CD14-positive monocyte (primary cell): ENCODE measurements around the gene XDH. TPM values are rescaled to one million over a fixed set of nuclear protein-coding genes. Genes with fewer than 3 reads are reported as not detected.

ENCODE experiments used
- DNase-seq, 3 donors: peaks; one replicate each; pipeline ENCODE4 v3.0.0-alpha.2; 2011 to 2022
- H2AFZ ChIP-seq: 2 replicates; pipeline ENCODE4 v1.6.0; 2012; ENCODE audit warnings: mild to moderate bottlenecking, low read depth, low read length, inconsistent platforms; ENCODE audit not compliant: insufficient read depth, poor library complexity, severe bottlenecking
- H3K27ac ChIP-seq, 2 donors: 1 replicate in 1 of 2; 2 replicates in 1 of 2; pipeline ENCODE4 v1.5.1; 2012 to 2013; ENCODE audit warnings: low read length in 2 of 2, control low read depth in 1 of 2, inconsistent platforms in 1 of 2, low read depth in 1 of 2, mild to moderate bottlenecking in 1 of 2
- H3K27me3 ChIP-seq, 2 donors: one replicate each; pipeline versions ENCODE4 v1.6.0 to v1.6.1; 2011 to 2013; ENCODE audit warnings: low read length in 2 of 2; ENCODE audit not compliant: control insufficient read depth in 2 of 2, insufficient read depth in 2 of 2
- H3K36me3 ChIP-seq, 2 donors: replicated peaks in 1 of 2; 1 replicate in 1 of 2; 2 replicates in 1 of 2; pipeline versions ENCODE4 v1.5.1 to v1.6.1; 2012 to 2013; ENCODE audit warnings: low read length in 2 of 2, control low read depth in 1 of 2, inconsistent platforms in 1 of 2, mild to moderate bottlenecking in 1 of 2; ENCODE audit not compliant: insufficient read depth in 2 of 2, control insufficient read depth in 1 of 2
- H3K4me1 ChIP-seq, 2 donors: 1 replicate in 1 of 2; 2 replicates in 1 of 2; pipeline versions ENCODE4 v1.5.1 to v1.6.1; 2012 to 2013; ENCODE audit warnings: low read length in 2 of 2, control low read depth in 1 of 2, inconsistent platforms in 1 of 2, mild to moderate bottlenecking in 1 of 2, moderate library complexity in 1 of 2; ENCODE audit not compliant: insufficient read depth in 2 of 2, control insufficient read depth in 1 of 2
- H3K4me2 ChIP-seq: replicated peaks from 2 replicates; pipeline ENCODE3; 2012; ENCODE audit warnings: low read length, moderate library complexity, mild to moderate bottlenecking; ENCODE audit not compliant: poor library complexity, severe bottlenecking; ENCODE audit errors: extremely low read depth
- H3K4me3 ChIP-seq, 3 experiments: fragments of 200-600 bp in 1 of 3; sonication (generic) in 1 of 3; replicated peaks in 1 of 3; 1 replicate in 2 of 3; 2 replicates in 1 of 3; pipeline ENCODE4 v1.5.1; 2011 to 2013; ENCODE audit warnings: low read length in 3 of 3, mild to moderate bottlenecking in 3 of 3, control low read depth in 2 of 3, low read depth in 2 of 3, inconsistent platforms in 1 of 3, moderate library complexity in 1 of 3
- H3K79me2 ChIP-seq: 2 replicates; pipeline ENCODE4 v1.6.0; 2012; ENCODE audit warnings: mild to moderate bottlenecking, control low read depth, inconsistent platforms, low read length, moderate library complexity; ENCODE audit not compliant: insufficient read depth
- H3K9ac ChIP-seq: 2 replicates; pipeline ENCODE4 v1.6.0; 2017; ENCODE audit warnings: low read length, mild to moderate bottlenecking; ENCODE audit not compliant: insufficient read depth, poor library complexity, severe bottlenecking
- H3K9me3 ChIP-seq, 2 donors: replicated peaks in 1 of 2; 1 replicate in 1 of 2; 2 replicates in 1 of 2; pipeline versions ENCODE4 v1.5.1 to v1.6.1; 2012 to 2013; ENCODE audit warnings: low read length in 2 of 2, control low read depth in 1 of 2; ENCODE audit not compliant: control insufficient read depth in 1 of 2, insufficient read depth in 1 of 2
- H4K20me1 ChIP-seq: 2 replicates; pipeline ENCODE4 v1.6.0; 2012; ENCODE audit warnings: mild to moderate bottlenecking, low read length, control low read depth, moderate library complexity; ENCODE audit not compliant: insufficient read depth
- H3K27ac Mint-ChIP-seq, 7 donors: one replicate each; pipeline ENCODE4 v1.8.0; 2020; ENCODE audit warnings: mild to moderate bottlenecking in 7 of 7, mixed read lengths in 7 of 7, moderate library complexity in 6 of 7, inconsistent platforms in 2 of 7
- H3K27me3 Mint-ChIP-seq, 3 donors: one replicate each; pipeline ENCODE4 v1.8.0; 2021 to 2022; ENCODE audit warnings: low read depth in 3 of 3, mild to moderate bottlenecking in 3 of 3, mixed read lengths in 3 of 3, moderate library complexity in 3 of 3, inconsistent platforms in 1 of 3
- H3K36me3 Mint-ChIP-seq, 2 donors: one replicate each; pipeline ENCODE4 v1.8.0; 2020; ENCODE audit warnings: mixed read lengths in 2 of 2, inconsistent platforms in 1 of 2, mild to moderate bottlenecking in 1 of 2
- H3K4me1 Mint-ChIP-seq: one replicate; pipeline ENCODE4 v1.8.0; 2020; ENCODE audit warnings: mild to moderate bottlenecking, mixed read lengths
- H3K4me3 Mint-ChIP-seq, 2 donors: one replicate each; pipeline ENCODE4 v1.8.0; 2020; ENCODE audit warnings: mild to moderate bottlenecking in 2 of 2, mixed read lengths in 2 of 2, moderate library complexity in 1 of 2
- H3K9me3 Mint-ChIP-seq, 7 donors: one replicate each; pipeline ENCODE4 v1.8.0; 2020 to 2022; ENCODE audit warnings: mixed read lengths in 7 of 7, mild to moderate bottlenecking in 6 of 7, moderate library complexity in 6 of 7, inconsistent platforms in 2 of 7
- CTCF ChIP-seq: fragments of 200-600 bp; IDR thresholded peaks from one replicate; pipeline ENCODE4 v1.8.0; 2022; ENCODE audit warnings: antibody characterized with exemption, mild to moderate bottlenecking
- WGBS: methylation state at CpG from one replicate; pipeline ENCODE4 v1.1.5; 2013; ENCODE audit warnings: missing lambda C conversion rate; ENCODE audit not compliant: insufficient coverage; 5-methylcytosine and 5-hydroxymethylcytosine counted together
- intact Hi-C, 2 donors: fragments of 100-400 bp; cut with micrococcal nuclease; formaldehyde crosslinking; loops; one replicate each; pipeline versions ENCODE4 v1.15.0 to v1.15.1; 2023
- polyA plus RNA-seq, 3 donors: library from polyadenylated mRNA; depleted of rRNA in 1 of 3; unstranded in 2 of 3; stranded (reverse) in 1 of 3; fragments of 300-500 nt in 2 of 3; fragments of >200 nt in 1 of 3; fragmentation: Illumina TruSeq in 2 of 3; gene quantifications; 1 replicate in 2 of 3; 2 replicates in 1 of 3; pipeline ENCODE4 v1.2.3, GENCODE V29; 2012 to 2021

The XDH gene
- polyA plus RNA-seq, 3 donors = not detected

GRCh38 chr2:31328026-31328425 lies 86.5 kb downstream of the XDH start:
- intact Hi-C loops = no loop called here

GRCh38 chr2:31327505-31327904 lies 87.0 kb downstream of the XDH start:
- Mint-ChIP-seq H3K4me1 (peaks cover 24% of the 10 kb centered on the region), H3K27ac (peak overlapping the region in 1 of 7 donors; percentile 36), H3K27me3 (peaks cover 0 to 2% (median 1%) of the 10 kb centered on the region in 3 donors), H3K9me3 (no peaks in the 10 kb centered on the region), H3K36me3 (no peaks in the 10 kb centered on the region), H3K4me3 (no peak overlapping the region)
- H3K36me3 ChIP-seq = no peaks in the 10 kb centered on the region
- H3K4me3 ChIP-seq = no peak overlapping the region
- no peaks in the 10 kb centered on the region for H3K9me3 ChIP-seq
- H3K4me1 ChIP-seq = peaks cover 7 to 13% of the 10 kb centered on the region in 2 donors
- no peak overlapping the region for H3K4me2 ChIP-seq
- no peaks in the 10 kb centered on the region for H4K20me1 ChIP-seq
- intact Hi-C loops = no loop called here
- no peak for DNase-seq
- WGBS = 100% methylated on average over 1 of the region's 1 CpG
- H3K79me2 ChIP-seq = no peaks in the 10 kb centered on the region
- no peaks in the 10 kb centered on the region for H3K27me3 ChIP-seq
- H3K9ac ChIP-seq = no peak overlapping the region
- TF ChIP-seq CTCF = no peak
- no peak overlapping the region for H3K27ac ChIP-seq
- H2AFZ ChIP-seq = no peak overlapping the region

More at GRCh38 chr2:31328026-31328425, 86.5 kb downstream of the XDH start:
- peaks cover 24% of the 10 kb centered on the region for H3K4me1 Mint-ChIP-seq
- peak in 2 of 3 donors; percentile 6 to 24 for DNase-seq
- Histone ChIP-seq H3K36me3 (no peaks in the 10 kb centered on the region), H3K4me2 (no peak overlapping the region), H3K27me3 (no peaks in the 10 kb centered on the region), H3K9me3 (no peaks in the 10 kb centered on the region), H3K4me1 (peaks cover 7 to 13% of the 10 kb centered on the region in 2 donors), H3K4me3 (no peak overlapping the region), H3K9ac (no peak overlapping the region), H2AFZ (no peak overlapping the region), H3K79me2 (no peaks in the 10 kb centered on the region), H4K20me1 (no peaks in the 10 kb centered on the region), H3K27ac (no peak overlapping the region)
- no peak overlapping the region for H3K27ac Mint-ChIP-seq
- peaks cover 0 to 2% (median 1%) of the 10 kb centered on the region in 3 donors for H3K27me3 Mint-ChIP-seq
- TF ChIP-seq CTCF = no peak
- H3K36me3 Mint-ChIP-seq = no peaks in the 10 kb centered on the region
- no peak overlapping the region for H3K4me3 Mint-ChIP-seq
- H3K9me3 Mint-ChIP-seq = no peaks in the 10 kb centered on the region
